ENCODE results near the gene OR2L2. TPM values are rescaled to one million over a fixed set of nuclear protein-coding genes. Genes with fewer than 3 reads are reported as not detected.

Gene OR2L2, protein sequence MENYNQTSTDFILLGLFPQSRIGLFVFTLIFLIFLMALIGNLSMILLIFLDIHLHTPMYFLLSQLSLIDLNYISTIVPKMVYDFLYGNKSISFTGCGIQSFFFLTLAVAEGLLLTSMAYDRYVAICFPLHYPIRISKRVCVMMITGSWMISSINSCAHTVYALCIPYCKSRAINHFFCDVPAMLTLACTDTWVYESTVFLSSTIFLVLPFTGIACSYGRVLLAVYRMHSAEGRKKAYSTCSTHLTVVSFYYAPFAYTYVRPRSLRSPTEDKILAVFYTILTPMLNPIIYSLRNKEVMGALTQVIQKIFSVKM
- not detected in 2 replicates for total RNA-seq

DNA sequence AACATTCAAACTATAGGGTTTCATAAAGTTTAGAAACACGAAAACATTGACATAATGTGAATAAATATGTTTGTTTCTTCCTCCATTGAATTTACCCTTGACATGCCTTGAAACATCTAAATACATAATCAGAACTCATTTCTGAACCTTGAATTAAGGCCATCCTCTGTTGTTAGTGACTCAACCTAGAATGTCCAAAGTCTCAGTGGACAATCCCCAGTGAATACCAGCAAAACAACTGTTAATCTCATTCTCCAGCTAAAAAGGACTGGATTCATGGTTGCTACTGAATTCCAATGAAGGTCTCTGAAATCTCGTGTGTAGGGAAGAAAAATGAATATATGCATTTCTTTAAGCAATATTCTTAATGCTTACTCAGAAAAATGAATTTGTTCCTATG, at the start of gene OR2L2:
Gene OR2L2, plus strand, starts transcription at position 301 of the 400 bp plus-strand sequence. CDS start 8,198 bp downstream, outside the sequence.

DNA sequence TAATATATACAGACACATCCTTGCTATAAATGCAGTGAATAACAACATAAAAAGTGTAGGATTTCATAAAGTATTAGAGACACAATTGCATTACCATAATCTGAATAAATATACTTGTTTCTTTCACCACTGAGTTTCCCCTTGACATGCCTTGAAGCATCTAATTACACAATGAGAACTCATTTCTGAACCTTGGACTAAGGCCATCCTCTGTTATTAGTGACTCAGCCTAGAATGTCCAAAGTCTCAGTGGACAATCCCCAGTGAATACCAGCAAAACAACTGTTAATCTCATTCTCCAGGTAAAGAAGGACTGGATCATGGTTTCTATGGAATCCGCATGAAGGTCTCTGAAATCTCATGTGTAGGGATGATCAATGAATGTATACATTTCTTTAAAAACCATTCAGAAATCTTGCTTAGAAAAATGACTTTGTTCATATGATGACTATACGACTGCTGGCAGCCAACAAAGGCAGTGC, 16.6 kb upstream of the OR2L2 start, which contains the start of gene OR2L5:
Gene OR2L5, plus strand, starts transcription at position 432 of the 482 bp plus-strand sequence. CDS start 8,288 bp downstream, outside the sequence.

DNA sequence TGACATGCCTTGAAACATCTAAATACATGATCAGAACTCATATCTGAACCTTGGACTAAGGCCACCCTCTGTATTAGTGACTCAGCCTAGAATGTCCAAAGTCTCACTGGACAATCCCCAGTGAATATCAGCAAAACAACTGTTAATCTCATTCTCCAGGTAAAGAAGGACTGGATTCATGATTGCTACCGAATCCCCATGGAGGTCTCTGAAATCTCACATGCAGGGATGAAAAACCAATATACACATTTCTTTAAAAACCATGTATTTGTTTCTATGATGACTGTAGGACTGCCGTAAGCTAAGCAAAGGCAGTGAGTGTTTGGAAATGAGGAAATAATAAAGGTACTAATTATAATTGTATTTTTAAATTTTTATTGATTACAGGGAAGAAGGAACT, 16.7 kb downstream of the OR2L2 start, which contains the start of gene OR2L3:
Gene OR2L3, plus strand, starts transcription at position 301 of the 400 bp plus-strand sequence. CDS start 13,846 bp downstream, outside the sequence.

Small RNAs within 50 kb of the gene (small RNA-seq; reads per million reads assigned to genes)
- not detected for gene RF00019

Other genes with a start within 250 kb of the OR2L2 start
- gene OR14A16, start 206.0 kb upstream of the OR2L2 start, total RNA-seq = not detected in 2 replicates
- gene OR11L1, start 188.2 kb upstream of the OR2L2 start, total RNA-seq = not detected in 2 replicates
- gene TRIM58, start 172.9 kb upstream of the OR2L2 start, total RNA-seq = 0.40 and 0.43 TPM in 2 replicates
- gene OR2W3, start 134.5 kb upstream of the OR2L2 start, total RNA-seq = not detected in 2 replicates
- gene OR2T8, start 109.8 kb upstream of the OR2L2 start, total RNA-seq = not detected in 2 replicates
- gene OR2AJ1, start 105.2 kb upstream of the OR2L2 start, total RNA-seq = not detected in 2 replicates
- gene OR2L8, start 81.2 kb upstream of the OR2L2 start, total RNA-seq = not detected in 2 replicates
- not detected in 2 replicates for gene OR2AK2, start 64.8 kb upstream of the OR2L2 start, total RNA-seq
- not detected in 2 replicates for gene OR2L5, start 16.4 kb upstream of the OR2L2 start, total RNA-seq
- gene OR2L3, start 16.8 kb downstream of the OR2L2 start, total RNA-seq = not detected in 2 replicates
- gene OR2L13, start 65.1 kb downstream of the OR2L2 start, total RNA-seq = not detected in 2 replicates
- gene OR2M5, start 115.1 kb downstream of the OR2L2 start, total RNA-seq = not detected in 2 replicates
- not detected in 2 replicates for gene OR2M2, start 144.8 kb downstream of the OR2L2 start, total RNA-seq
- gene OR2M3, start 167.2 kb downstream of the OR2L2 start, total RNA-seq = not detected in 2 replicates
- not detected in 2 replicates for gene OR2M4, start 201.3 kb downstream of the OR2L2 start, total RNA-seq
- 0.13 TPM in 1 of 2 replicates, not detected in the other for gene OR2T33, start 247.9 kb downstream of the OR2L2 start, total RNA-seq